Cerebellar nuclear complex (tissue), 1 donor: Measurements from ENCODE around the gene TMEM17.
"Not testable (repeated sequence)": the region's sequence is repeated elsewhere in the genome, so short reads cannot be mapped to it uniquely, and the experiment has no call there.

ENCODE experiments used
- DNase-seq, 2 experiments: peaks; one replicate each; lab custom pipeline; 2025; lab: John Stamatoyannopoulos, UW

The TMEM17 gene

GRCh38 chr2:62505750-62506420, at the start of gene TMEM17:
Gene TMEM17 (minus strand): TSS chr2:62506195. CDS start chr2:62506129, 66 bp downstream.
- DNase-seq, result peak; percentile 43 to 66

DNA sequence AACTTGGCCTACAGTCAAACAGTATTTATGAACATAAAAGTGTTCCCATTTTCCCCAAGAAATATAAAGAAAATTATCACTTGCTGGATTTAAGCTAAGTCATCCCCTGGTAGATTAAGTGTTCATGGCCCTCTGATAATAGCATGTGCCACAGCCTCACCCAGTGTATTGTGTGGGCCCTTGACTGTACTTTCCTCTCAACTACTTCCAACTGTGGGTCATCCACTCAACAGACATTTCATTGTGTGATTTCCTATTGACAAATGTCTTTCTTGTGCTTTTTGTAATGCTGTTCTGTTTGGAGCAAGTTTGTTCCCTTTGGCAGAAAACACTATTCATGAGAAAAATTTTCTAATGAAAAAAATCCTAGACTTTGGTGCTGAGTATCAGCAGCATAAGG, 48.4 kb upstream of the TMEM17 start:
- no peak for DNase-seq

GRCh38 chr2:62550461-62550860, 44.5 kb upstream of the TMEM17 start:
- no peak for DNase-seq

DNA sequence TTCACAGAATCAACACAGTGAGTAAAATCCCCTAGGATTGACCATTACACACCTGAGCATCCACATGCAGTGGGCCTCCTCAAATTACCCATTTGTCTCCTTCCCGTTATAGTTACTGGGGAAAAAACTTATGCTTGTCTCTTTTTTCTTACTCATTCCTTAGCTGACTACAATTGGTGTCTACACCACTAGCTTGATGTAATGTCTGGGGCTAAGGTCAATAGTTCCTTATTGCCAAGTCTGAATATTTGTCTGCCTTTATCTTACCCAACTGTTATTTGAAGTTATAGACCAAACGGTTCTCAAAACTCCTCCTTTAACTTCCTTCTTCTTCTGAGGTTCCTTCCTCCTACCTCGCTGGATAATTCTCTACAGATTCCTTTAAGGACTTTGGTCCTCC, 41.9 kb upstream of the TMEM17 start:
- DNase-seq, result no peak

DNA sequence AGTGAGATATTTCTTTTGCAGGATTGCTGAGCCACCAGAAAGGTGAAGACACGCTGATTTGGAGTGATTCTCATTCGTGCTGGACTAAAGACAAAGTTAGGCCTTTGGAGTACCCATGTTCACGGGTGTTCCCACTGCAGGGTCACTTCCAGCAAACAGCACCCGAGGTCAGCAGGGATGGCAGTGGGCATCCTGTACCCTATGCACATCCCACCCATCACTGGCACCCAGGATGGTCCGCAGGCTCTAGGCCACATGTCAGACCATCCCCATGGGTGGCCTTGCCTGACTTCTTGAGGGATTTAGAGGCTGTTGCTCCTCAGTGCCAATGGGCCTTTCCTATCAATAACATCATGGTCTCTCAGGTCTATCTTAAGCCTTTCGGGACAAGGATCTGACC, 39.3 kb upstream of the TMEM17 start:
- no peak for DNase-seq

DNA sequence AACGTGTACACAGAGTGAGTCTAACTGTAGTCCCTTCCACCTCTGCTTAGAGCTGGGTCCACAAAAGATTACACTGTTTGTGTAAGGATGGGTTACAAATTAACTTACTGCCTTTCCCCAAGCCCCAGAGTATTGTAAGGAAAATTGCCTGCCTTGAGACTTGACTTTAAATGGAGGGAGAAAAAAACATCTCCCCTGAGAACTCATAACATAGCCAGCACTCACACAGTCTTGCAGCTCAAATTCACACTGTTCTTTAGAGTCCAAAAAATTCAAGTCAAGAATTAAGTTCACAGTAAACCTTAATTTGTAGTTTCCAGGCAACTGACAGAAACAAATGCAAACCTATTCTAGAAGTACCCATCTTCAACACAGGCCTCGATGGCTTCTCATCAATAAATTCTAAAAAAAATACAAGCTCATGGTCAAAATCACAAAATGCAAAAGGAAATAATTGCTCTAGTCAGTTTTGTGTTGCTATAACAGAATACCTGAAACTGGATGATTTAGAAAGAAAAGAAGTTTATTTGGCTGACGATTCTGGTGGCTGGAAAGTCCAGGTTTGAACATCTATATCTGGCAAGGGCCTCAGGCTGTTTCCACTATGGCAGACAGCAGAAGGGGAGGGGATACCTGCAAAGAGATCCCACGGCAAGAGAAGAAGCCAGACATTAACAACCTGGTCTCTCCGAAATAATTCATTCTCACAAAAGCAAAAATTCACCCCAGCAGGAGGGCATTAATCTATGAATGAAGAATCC, 34.6 kb upstream of the TMEM17 start:
- DNase-seq, result no peak

DNA sequence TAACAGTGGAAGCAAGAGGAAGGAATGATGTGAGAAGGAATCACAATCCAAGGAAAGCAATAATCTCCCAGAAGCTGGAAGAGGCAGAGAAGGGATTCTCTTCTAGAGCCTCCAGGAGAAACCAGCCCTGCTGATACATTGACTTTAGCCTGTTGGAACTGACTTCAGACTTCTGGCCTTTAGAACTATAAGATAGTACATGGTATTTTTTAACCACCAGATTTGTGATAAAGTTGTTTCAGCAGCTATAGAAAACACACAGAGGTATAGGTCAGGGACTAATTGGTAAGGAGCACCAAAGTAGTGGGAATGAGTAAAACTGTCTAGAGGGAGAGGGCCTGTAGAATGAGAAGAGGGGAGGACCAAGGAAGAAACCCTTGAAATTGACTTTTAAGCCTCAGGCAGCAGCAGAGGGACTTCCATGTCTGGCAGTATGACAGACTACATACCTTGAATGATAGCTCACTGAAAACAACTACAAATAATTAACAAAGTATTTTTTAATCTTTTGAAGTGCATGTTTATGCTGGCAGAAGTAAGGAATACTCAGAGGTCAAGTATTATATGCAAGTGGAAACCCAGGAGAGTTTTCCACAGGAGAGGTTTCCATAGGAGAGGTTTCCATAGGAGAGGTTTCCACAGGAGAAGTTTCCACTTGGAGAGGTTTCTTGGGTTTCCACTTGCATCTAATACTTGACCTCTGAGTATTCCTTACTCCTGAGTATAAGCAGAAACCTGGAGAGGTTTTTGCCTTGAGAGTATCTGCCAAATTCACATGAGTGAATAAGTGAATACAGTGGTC, 33.8 kb upstream of the TMEM17 start:
- DNase-seq, result no peak

- no peak for DNase-seq
Observed at GRCh38 chr2:62538756-62539155, 32.8 kb upstream of the TMEM17 start.

DNA sequence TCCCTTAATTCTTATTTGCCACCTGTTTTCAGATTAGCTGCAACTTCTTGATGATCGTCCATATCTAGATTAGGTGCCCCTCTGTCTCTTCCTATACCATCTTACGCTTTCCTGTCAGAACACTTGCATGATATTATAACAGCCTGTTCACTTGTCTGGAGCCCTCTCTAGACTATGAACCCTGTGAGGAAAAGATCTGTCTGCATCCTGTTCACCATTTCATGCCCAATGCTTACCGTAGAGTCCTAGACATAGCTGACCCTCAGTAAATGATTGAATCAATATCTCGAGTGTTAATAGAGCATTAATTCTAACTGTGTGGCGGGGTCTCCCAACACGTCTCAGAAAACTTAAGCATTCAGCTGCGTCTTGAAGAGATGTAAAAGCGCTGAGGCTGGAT, 31.8 kb upstream of the TMEM17 start:
- no peak for DNase-seq

GRCh38 chr2:62536873-62537547, 31.0 kb upstream of the TMEM17 start:
- no peak for DNase-seq

- not testable (repeated sequence) for DNase-seq
Observed at GRCh38 chr2:62535521-62535920, 29.5 kb upstream of the TMEM17 start.

GRCh38 chr2:62531594-62531993, 25.6 kb upstream of the TMEM17 start:
- no peak for DNase-seq

DNA sequence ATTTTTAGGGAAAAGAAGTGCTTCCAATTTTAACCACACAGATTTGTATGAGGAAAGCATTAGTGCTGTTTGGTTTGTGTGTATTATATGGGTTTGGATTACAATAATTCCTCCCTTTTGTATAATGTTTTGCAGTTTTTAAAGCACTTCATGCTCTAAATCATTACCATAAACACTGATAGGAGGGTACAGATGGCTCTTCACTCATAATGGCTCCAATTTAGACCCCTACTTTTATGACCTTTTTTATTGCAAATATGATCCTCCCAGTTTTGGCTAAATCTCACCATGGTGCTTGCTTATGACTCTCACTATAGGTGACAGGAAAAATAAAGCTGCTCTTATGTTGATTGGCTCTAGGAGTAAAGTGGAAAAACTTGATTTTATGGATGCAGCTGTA, 23.8 kb upstream of the TMEM17 start:
- no peak for DNase-seq

DNA sequence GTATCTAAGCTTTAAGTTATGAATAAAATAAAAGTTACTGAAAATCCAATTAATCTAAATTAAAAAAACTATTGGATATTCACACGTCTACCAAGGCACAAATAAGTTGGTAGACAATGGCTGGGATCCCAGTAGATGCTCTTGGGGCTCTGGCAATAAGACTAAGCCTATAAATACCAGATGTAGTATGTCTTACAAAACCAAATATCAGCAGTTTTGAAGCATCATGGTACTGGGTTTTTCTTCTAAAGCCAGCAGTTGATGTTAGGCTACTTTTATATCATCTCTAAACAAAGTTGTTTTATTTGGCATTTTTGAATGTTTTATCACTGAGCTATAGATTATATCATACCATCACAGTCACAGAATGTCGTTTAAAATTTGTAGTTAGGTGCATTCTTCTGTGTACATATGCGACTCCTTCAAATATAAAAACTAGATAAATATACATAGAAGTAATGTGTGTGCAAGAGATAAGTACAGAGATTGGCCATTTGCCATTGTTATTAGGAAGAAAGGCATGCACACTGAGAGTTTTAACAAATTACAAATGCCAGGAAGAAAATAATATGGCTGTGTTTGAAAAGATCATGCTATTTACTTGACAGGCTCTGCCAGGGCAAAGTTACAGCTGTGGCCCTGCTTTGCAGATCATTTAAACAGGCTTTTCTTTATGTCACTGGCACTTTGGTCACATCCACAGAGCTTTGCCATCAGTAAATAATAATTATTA, 21.6 kb upstream of the TMEM17 start:
- DNase-seq, result no peak

DNA sequence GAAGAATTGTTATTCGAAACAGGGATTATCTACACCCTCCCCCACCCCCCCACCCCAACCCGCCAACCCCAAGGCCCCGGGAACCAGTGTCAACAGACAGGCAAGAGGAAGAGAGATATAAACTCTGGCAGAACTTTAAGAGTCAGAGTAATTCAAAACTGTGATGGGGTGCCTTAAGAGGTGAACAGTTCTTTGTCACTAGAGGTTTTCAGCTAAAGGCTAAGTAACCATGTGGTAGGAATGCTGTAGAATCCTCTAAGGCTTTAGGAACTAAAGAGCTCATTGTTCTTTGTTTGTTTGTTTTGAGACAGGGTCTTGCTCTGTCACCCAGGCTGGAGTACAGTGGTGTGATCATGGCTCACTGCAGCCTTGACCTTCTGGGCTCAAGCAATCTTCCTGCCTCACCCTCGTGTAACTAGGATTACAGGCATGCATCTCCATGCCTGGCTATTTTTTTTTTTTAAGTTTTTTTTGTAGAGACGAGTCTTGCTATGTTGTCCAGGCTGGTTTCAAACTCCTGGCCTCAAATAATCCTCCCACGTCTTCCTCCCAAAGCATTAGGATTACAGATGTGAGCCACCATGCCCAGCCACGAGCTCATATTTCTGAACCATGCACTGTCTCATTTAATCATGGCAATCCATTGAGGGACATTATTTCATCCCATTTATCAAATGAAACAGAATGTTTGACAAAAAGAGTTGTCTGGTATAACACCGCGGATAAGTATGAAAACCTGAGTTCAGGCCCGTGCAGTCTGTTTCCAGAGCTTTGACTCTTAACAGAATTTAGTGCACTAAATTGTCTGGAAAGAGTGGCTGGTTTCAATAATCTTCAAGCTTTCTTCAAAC, 20.8 kb upstream of the TMEM17 start:
- no peak for DNase-seq

- no peak for DNase-seq
Observed at GRCh38 chr2:62525549-62526269, 19.7 kb upstream of the TMEM17 start.

- no peak for DNase-seq
Observed at GRCh38 chr2:62524293-62524941, 18.4 kb upstream of the TMEM17 start.

GRCh38 chr2:62521061-62521460, 15.1 kb upstream of the TMEM17 start:
- DNase-seq, result not testable (repeated sequence)

DNA sequence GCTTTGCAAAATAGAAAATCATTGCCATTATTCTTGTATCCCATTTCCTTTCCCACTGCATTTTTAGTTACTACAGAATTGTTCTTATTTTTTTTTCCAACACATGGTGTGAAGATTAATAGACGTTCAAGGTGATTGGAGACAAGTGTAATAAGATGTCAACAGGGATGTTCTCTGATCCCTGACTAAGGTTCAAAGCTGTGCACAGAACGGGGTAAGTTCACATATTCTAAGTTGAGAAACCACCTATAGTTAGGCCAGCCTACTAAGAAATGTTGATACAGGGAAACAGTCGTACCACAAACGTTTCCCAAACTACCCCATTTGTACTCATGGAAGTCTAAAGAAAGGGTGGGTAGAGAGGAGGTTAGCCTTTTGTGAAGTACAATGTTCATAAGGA, 6.4 kb upstream of the TMEM17 start:
- DNase-seq, result no peak
